HepG2 (cell line): ENCODE measurements around the gene NEMF.

Source experiments
- CTCF ChIP-seq: sonication (generic); formaldehyde crosslinking; IDR thresholded peaks from 2 replicates; pipeline ENCODE4 v1.5.0; 2020; ENCODE audit warnings: mild to moderate bottlenecking, missing genetic modification reagents, moderate library complexity
- IRF1 ChIP-seq: sonication (generic); formaldehyde crosslinking; IDR thresholded peaks from 2 replicates; pipeline ENCODE4 v1.4.0; 2020; ENCODE audit warnings: low read depth, mild to moderate bottlenecking, missing genetic modification reagents
- PREB ChIP-seq: sonication (generic); formaldehyde crosslinking; IDR thresholded peaks from 2 replicates; pipeline ENCODE4 v1.4.0; 2020; ENCODE audit warnings: missing genetic modification reagents
- SNRNP70 ChIP-seq: fragments of 200-400 bp; formaldehyde crosslinking; IDR thresholded peaks from 2 replicates; pipeline ENCODE4 v1.6.1; 2017; ENCODE audit warnings: mild to moderate bottlenecking, low read depth, low read length, moderate library complexity

GRCh38 chr14:49880267-49881064 lies 27.9 kb upstream of the NEMF start:
- no peak for TF ChIP-seq IRF1
- no peak for TF ChIP-seq CTCF (CRISPR knock-in tag)
- no peak for TF ChIP-seq PREB (CRISPR knock-in tag)
- no peak for TF ChIP-seq SNRNP70
